Measurements from ENCODE around the gene MCF2L. TPM values are rescaled to one million over a fixed set of nuclear protein-coding genes. Genes with fewer than 3 reads are reported as not detected.
A peak's percentile ranks its signal among the peaks of the same experiment; 100 is the strongest.
"Not testable (repeated sequence)": the region's sequence is repeated elsewhere in the genome, so short reads cannot be mapped to it uniquely, and the experiment has no call there.

MCF2L gene
- total RNA-seq, 1 donor from 2014 or later, result 64.1 TPM

- no peak for DNase-seq (ENCODE audit: low spot score)
- intact Hi-C loops (cut with DNase I), result no loop called here
- ATAC-seq, result no peak
Observed at GRCh38 chr13:113052206-113052605, 83.2 kb downstream of the MCF2L start.

GRCh38 chr13:113052971-113053370 is 84.0 kb downstream of the MCF2L start:
- DNase-seq (ENCODE audit: low spot score), result no peak
- ATAC-seq, result no peak
- intact Hi-C loops (cut with DNase I), result no loop called here

- DNase-seq (ENCODE audit: low spot score) (no peak), ATAC-seq (no peak)
- intact Hi-C loops (cut with DNase I), result no loop called here
Observed at GRCh38 chr13:113053376-113053775, 84.4 kb downstream of the MCF2L start.

GRCh38 chr13:113053801-113054604 is 85.0 kb downstream of the MCF2L start:
- intact Hi-C loops (cut with DNase I), result no loop called here
- ATAC-seq (no peak), DNase-seq (ENCODE audit: low spot score) (no peak)

- intact Hi-C loops (cut with DNase I), result no loop called here
- ATAC-seq (no peak), DNase-seq (ENCODE audit: low spot score) (no peak)
Observed at GRCh38 chr13:113057084-113057483, 88.1 kb downstream of the MCF2L start.

GRCh38 chr13:113057559-113057958 is 88.5 kb downstream of the MCF2L start:
- ATAC-seq; DNase-seq (ENCODE audit: low spot score); intact Hi-C loops (cut with DNase I): not testable (repeated sequence)

- intact Hi-C loops (cut with DNase I), result no loop called here
- ATAC-seq (no peak), DNase-seq (ENCODE audit: low spot score) (no peak)
Observed at GRCh38 chr13:113058129-113058987, 89.3 kb downstream of the MCF2L start.

GRCh38 chr13:113058988-113059850 is 90.2 kb downstream of the MCF2L start:
- no peak for DNase-seq (ENCODE audit: low spot score)
- no peak for ATAC-seq
- intact Hi-C loops (cut with DNase I), result no loop called here

GRCh38 chr13:113059891-113060290 is 90.9 kb downstream of the MCF2L start:
- ATAC-seq, result no peak
- intact Hi-C loops (cut with DNase I), result no loop called here
- DNase-seq (ENCODE audit: low spot score), result no peak

- intact Hi-C loops (cut with DNase I), result no loop called here
- DNase-seq (ENCODE audit: low spot score) (no peak), ATAC-seq (no peak)
Observed at GRCh38 chr13:113060557-113061270, 91.7 kb downstream of the MCF2L start.

- no peak for DNase-seq (ENCODE audit: low spot score)
- intact Hi-C loops (cut with DNase I), result no loop called here
- no peak for ATAC-seq
Observed at GRCh38 chr13:113061271-113061625, 92.2 kb downstream of the MCF2L start.

GRCh38 chr13:113061796-113062425 is 92.9 kb downstream of the MCF2L start:
- ATAC-seq (no peak), DNase-seq (ENCODE audit: low spot score) (no peak)
- intact Hi-C loops (cut with DNase I), result no loop called here

- ATAC-seq, result no peak
- no peak for DNase-seq (ENCODE audit: low spot score)
- intact Hi-C loops (cut with DNase I), result no loop called here
Observed at GRCh38 chr13:113062691-113063090, 93.7 kb downstream of the MCF2L start.

- no peak for ATAC-seq
- intact Hi-C loops (cut with DNase I), result no loop called here
- no peak for DNase-seq (ENCODE audit: low spot score)
Observed at GRCh38 chr13:113063091-113063491, 94.1 kb downstream of the MCF2L start.

- intact Hi-C loops (cut with DNase I), result no loop called here
- no peak for DNase-seq (ENCODE audit: low spot score)
- no peak for ATAC-seq
Observed at GRCh38 chr13:113064000-113064533, 95.1 kb downstream of the MCF2L start.

- peak; percentile 78 for ATAC-seq
- DNase-seq (ENCODE audit: low spot score), result no peak
- intact Hi-C loops (cut with DNase I), result no loop called here
Observed at GRCh38 chr13:113064534-113065405, 95.8 kb downstream of the MCF2L start.
